Central memory CD4-positive, alpha-beta T cell (primary cell): ENCODE data around the gene ARHGEF17.

Experiments used
- DNase-seq: peaks from one replicate; pipeline ENCODE4 v3.0.0; 2022

The ARHGEF17 gene

GRCh38 chr11:73291781-73292524, 16.1 kb upstream of the ARHGEF17 start:
- DNase-seq = no peak

GRCh38 chr11:73292525-73292894, 15.6 kb upstream of the ARHGEF17 start:
- DNase-seq = no peak

- DNase-seq = no peak
These were observed 14.6 kb upstream of the ARHGEF17 start for GRCh38 chr11:73293356-73293936.

GRCh38 chr11:73294604-73295003, 13.5 kb upstream of the ARHGEF17 start:
- DNase-seq = no peak

- DNase-seq = peak; percentile 49
These were observed 12.7 kb upstream of the ARHGEF17 start for GRCh38 chr11:73295241-73295995.

GRCh38 chr11:73295996-73296318, 12.1 kb upstream of the ARHGEF17 start:
- no peak for DNase-seq

- DNase-seq = no peak
These were observed 11.4 kb upstream of the ARHGEF17 start for GRCh38 chr11:73296501-73297230.

GRCh38 chr11:73297231-73297590, 10.9 kb upstream of the ARHGEF17 start:
- no peak for DNase-seq

GRCh38 chr11:73297702-73298101, 10.4 kb upstream of the ARHGEF17 start:
- no peak for DNase-seq

- DNase-seq = no peak
These were observed 9.8 kb upstream of the ARHGEF17 start for GRCh38 chr11:73298233-73298632.

GRCh38 chr11:73299751-73300150, 8.3 kb upstream of the ARHGEF17 start:
- no peak for DNase-seq

- no peak for DNase-seq
These were observed 1.8 kb upstream of the ARHGEF17 start for GRCh38 chr11:73306069-73306841.

GRCh38 chr11:73306977-73307322, 1.1 kb upstream of the ARHGEF17 start:
- DNase-seq = no peak

GRCh38 chr11:73307323-73308002, 613 bp upstream of the ARHGEF17 start:
- peak; percentile 81 for DNase-seq

GRCh38 chr11:73308961-73309919, 1.2 kb downstream of the ARHGEF17 start:
- no peak for DNase-seq

- DNase-seq = no peak
These were observed 2.0 kb downstream of the ARHGEF17 start for GRCh38 chr11:73310076-73310475.

- no peak for DNase-seq
These were observed 2.8 kb downstream of the ARHGEF17 start for GRCh38 chr11:73310661-73311393.

- DNase-seq = no peak
These were observed 3.4 kb downstream of the ARHGEF17 start for GRCh38 chr11:73311394-73311869.

- no peak for DNase-seq
These were observed 4.0 kb downstream of the ARHGEF17 start for GRCh38 chr11:73312036-73312435.

- no peak for DNase-seq
These were observed 4.8 kb downstream of the ARHGEF17 start for GRCh38 chr11:73312851-73313327.
